Activated T-cell treated with anti-CD3 and anti-CD28 coated beads for 1 hour (primary cell): ENCODE measurements around the gene OR8H2.
"Not testable (repeated sequence)": the region's sequence is repeated elsewhere in the genome, so short reads cannot be mapped to it uniquely, and the experiment has no call there.

Experiments used
- DNase-seq: peaks from one replicate; pipeline ENCODE4 v3.0.0-alpha.2; 2020; ENCODE audit warnings: low read depth

The OR8H2 gene, protein sequence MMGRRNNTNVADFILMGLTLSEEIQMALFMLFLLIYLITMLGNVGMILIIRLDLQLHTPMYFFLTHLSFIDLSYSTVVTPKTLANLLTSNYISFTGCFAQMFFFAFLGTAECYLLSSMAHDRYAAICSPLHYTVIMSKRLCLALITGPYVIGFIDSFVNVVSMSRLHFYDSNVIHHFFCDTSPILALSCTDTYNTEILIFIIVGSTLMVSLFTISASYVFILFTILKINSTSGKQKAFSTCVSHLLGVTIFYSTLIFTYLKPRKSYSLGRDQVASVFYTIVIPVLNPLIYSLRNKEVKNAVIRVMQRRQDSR

DNA sequence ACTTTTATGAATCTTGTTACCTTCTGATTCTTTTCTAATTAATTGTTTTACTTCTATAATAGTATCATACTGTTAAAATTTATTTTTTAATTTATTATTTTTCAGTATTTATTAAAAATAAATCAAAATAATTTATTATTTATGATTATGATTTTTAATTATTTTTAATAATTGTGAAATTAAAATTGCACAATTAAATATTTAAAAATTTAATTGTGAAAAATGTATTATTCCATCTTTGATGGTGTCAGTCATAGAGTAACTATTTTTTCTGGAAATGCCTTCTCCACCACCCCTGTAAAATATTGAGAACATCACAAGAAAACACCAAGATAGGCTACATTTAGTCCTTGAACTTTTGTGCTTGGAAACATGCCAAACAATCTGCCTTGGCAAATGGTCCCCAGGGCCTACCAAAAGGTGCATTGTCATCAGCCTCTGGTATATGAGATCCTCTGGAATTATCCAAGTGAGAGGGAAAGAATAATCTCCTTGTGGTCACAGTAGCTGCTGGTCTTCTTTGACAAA lies at the start of gene OR8H2:
TSS of gene OR8H2 (plus strand) at position 478 of the 528 bp plus-strand sequence. CDS start 1,356 bp downstream, outside the sequence.
- no peak for DNase-seq

DNA sequence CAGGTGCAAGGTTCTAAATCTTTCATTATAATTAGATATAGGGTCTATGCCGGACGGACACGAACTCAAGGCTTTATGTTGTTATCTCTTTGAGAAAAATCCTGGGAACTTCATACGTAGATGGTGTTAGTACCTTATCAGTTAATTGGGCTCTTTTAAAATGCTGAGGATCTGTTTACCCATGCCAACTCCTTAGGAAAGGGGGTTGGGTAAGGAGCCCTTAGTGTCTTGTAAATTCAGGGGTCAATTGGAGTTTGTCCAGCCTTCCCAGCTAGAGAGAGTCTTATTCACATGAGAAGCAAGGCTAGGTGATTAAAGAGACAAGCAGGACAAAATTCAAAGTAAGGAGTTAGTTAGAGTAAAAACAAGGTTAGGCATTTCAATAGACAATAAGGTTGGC lies 47.1 kb upstream of the OR8H2 start:
- DNase-seq = not testable (repeated sequence)

DNA sequence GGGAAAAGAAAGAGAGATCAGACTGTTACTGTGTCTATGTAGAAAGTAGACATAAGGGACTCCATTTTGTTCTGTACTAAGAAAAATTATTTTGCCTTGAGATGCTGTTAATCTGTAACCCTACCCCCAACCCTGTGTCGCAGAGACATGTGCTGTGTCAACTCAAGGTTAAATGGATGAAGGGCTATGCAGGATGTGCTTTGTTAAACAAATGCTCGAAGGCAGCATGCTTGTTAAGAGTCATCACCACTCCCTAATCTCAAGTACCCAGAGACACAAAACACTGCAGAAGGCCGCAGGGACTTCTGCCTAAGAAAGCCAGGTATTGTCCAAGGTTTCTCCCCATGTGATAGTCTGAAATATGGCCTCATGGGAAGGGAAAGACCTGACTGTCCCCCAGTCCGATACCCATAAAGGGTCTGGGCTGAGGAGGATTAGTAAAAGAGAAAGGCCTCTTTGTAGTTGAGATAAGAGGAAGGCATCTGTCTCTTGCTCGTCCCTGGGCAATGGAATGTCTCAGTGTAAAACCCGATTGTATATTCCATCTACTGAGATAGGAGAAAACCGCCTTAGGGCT lies 45.7 kb upstream of the OR8H2 start:
- not testable (repeated sequence) for DNase-seq

DNA sequence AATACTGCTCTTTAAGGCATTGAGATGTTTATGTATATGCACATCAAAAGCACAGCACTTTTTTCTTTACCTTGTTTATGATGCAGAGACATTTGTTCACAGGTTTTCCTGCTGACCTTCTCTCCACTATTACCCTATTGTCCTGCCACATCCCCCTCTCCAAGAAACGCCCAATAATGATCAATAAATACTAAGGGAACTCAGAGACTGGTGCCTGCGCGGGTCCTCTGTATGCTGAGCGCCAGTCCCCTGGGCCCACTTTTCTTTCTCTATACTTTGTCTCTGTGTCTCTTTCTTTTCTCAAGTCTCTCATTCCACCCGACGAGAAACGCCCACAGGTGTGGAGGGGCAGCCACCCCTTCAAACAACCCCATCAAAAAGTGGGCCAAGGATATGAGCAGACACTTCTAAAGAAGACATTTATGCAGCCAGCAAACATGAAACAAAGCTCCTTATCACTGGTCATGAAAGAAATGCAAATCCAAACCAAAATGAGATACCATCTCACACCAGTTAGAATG lies 45.2 kb upstream of the OR8H2 start:
- DNase-seq = not testable (repeated sequence)

DNA sequence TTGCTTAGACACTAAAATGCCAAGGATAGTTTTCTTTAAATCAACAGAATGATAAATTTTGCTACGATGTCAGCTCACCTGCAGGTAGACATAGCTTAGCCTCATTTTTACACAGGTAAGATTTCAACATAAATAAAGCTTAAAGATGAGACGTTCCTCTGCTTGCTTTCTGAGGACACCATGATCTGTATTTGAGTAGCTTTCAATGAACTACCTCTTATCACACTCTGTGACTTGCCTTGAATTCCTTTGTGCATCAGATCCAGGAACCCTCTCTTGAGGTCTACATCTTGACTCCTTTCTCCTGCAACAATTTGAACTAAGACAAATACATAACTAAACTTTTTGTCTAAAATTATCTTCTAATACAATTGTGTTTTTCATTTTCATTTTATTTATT lies 36.5 kb upstream of the OR8H2 start:
- no peak for DNase-seq

DNA sequence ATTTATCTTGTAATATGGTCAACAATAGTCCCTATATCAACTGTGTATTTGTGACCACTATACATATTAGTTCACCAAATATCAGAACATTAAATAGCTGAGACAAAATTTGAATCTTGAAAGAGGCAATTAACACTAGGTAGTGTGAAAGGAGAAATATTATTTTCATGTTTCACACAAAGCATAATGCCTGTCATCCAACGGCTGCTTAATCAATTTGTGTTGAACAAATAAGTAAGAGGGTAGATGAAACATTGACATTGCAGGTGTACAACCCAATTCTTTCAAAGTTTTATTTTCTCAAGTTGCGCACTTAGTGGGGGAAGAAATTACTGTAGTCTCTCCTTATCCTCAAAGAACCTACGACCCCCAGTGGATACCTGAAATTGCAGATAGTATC lies 13.8 kb upstream of the OR8H2 start:
- no peak for DNase-seq

DNA sequence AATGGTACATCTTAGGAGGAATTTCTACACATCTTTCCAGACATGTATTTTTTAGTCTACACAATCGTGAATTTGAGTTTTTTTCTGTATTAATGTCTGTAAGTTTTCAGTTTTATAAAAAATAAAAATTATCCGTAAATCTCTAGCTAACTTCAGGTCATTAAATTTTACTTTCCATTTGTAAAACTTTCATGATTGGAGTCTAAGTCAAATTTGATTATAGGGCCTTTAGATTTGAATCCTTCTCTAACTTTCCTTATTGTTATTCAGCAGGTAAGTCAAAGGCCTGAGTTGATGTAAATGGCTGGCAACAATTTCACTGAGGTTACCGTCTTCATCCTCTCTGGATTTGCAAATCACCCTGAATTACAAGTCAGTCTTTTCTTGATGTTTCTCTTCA lies 10.5 kb upstream of the OR8H2 start, which contains the start of gene OR8I2:
TSS of gene OR8I2 (plus strand) at position 301 of the 400 bp plus-strand sequence. CDS start at position 301, 0 bp downstream.
- DNase-seq = no peak

DNA sequence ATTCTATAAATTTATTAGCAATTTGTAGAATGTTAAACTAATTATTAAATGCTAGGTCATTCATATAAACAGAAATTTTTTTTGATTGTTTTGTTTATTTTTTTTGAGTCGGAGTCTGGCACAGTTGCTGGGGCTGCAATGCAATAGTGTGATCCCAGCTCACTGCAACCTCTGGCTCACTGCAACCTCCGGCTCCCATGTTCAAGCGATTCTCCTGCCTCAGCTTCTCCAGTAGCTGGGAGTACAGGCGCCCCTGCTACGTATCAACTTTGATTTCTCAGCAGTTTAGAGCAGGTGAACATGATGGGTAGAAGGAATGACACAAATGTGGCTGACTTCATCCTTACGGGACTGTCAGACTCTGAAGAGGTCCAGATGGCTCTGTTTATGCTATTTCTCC lies 18.6 kb downstream of the OR8H2 start, which contains the start of gene OR8H3:
TSS of gene OR8H3 (plus strand) at position 301 of the 400 bp plus-strand sequence. CDS start at position 301, 0 bp downstream.
- DNase-seq = no peak

DNA sequence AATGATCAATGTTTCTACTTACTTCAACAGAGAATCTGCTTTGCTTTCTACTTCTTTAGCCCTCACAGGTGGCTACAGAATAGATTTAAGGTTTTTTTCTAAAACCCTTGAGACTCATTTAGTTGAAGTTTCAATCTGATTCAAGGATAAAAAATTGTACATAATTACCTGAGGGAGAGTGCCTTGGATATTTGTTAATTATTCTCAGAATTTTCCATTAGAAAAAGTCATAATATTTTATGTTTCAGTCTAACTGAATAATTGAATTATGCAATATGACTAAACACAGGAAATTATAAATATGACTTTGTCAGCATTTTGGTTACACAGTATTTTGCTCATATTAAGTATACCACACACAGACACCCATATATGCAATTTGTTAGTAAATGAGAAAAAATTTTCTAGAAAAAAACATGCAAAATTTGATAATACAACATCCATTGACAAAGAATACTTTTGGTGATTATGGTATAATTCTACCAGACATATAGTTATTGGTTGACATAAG lies 36.7 kb downstream of the OR8H2 start, which contains the start of gene OR8J3:
TSS of gene OR8J3 (minus strand) at position 51 of the 511 bp plus-strand sequence. CDS start 2,483 bp downstream, outside the sequence.
- DNase-seq = no peak

DNA sequence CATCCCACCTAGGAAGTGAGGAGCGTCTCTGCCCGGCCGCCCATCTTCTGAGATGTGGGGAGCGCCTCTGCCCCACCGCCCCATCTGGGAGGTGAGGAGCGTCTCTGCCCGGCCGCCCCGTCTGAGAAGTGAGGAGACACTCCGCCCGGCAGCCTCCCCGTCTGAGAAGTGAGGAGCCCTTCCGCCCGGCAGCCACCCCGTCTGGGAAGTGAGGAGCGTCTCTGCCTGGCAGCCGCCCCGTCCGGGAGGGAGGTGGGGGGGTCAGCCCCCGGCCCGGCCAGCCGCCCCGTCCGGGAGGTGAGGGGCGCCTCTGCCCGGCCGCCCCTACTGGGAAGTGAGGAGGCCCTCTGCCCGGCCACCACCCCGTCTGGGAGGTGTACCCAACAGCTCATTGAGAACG lies 40.2 kb downstream of the OR8H2 start:
- not testable (repeated sequence) for DNase-seq

DNA sequence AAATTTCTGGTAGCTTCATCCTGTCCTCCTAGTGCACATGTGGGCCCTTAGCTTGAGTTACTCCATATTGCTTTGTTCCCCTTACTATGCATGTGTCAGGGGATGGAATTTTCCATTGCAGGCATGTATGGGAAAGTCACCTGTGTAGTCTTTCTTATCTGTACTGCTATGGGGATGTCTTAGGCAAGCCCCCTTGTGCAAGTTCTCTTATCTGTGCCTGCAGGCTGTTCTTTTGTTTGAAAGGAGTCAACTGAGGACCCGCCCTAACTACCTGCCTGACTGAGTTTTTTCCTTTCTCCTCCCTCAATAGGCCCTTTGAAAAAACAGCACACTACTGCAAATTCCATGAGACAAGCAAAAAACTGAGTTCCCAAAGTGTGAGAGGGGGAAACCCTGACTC lies 47.9 kb downstream of the OR8H2 start:
- no peak for DNase-seq

DNA sequence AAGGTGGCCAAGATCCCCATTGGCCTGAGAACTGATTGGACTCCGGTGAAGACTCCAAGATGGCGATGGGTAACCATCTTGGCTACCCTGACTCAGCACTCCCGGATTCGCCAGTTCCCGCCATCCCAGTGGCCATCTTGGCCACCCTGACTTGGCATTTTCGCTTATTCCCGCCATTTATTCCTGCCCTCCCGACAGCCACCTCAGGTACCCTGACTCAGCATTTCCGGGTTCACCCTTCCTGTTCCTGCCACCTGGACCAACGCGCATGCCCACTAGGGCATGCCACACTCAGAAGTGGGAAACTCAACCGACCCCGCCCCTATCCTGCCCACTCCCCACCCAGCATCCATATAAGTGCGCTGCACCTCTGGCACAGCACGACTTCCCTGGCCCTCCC lies 48.8 kb downstream of the OR8H2 start:
- DNase-seq = no peak
